WTC11 (cell line): ENCODE results near the gene COPS7A. TPM values are rescaled to one million over a fixed set of nuclear protein-coding genes. Genes with fewer than 3 reads are reported as not detected.

ENCODE experiments used
- AFF4 ChIP-seq: sonication (generic); formaldehyde crosslinking; IDR thresholded peaks from 2 replicates; pipeline ENCODE4 v1.8.1; 2023; ENCODE audit warnings: mild to moderate bottlenecking, missing genetic modification reagents, borderline replicate concordance
- ESRRA ChIP-seq: sonication (generic); formaldehyde crosslinking; IDR thresholded peaks from 2 replicates; pipeline ENCODE4 v1.8.1; 2022; ENCODE audit warnings: mild to moderate bottlenecking, missing genetic modification reagents, borderline replicate concordance
- ETV6 ChIP-seq: sonication (generic); formaldehyde crosslinking; IDR thresholded peaks from 2 replicates; pipeline ENCODE4 v1.8.1; 2022; ENCODE audit warnings: mild to moderate bottlenecking, missing genetic modification reagents
- FOXK1 ChIP-seq: sonication (generic); formaldehyde crosslinking; IDR thresholded peaks from 2 replicates; pipeline ENCODE4 v1.8.0; 2022; ENCODE audit warnings: mild to moderate bottlenecking, moderate library complexity, missing genetic modification reagents
- FOXP4 ChIP-seq: sonication (generic); formaldehyde crosslinking; IDR thresholded peaks from 2 replicates; pipeline ENCODE4 v1.8.0; 2022; ENCODE audit warnings: mild to moderate bottlenecking, missing genetic modification reagents
- GABPB1 ChIP-seq: sonication (generic); formaldehyde crosslinking; IDR thresholded peaks from 2 replicates; pipeline ENCODE4 v1.8.1; 2023; ENCODE audit warnings: mild to moderate bottlenecking, missing genetic modification reagents
- GTF2I ChIP-seq: fragments of 250-450 bp; sonication (Bioruptor Pico); conservative IDR thresholded peaks from 2 replicates; pipeline ENCODE4 v1.4.0; 2021; ENCODE audit warnings: mild to moderate bottlenecking
- IRF1 ChIP-seq: sonication (generic); formaldehyde crosslinking; IDR thresholded peaks from 2 replicates; pipeline ENCODE4 v1.8.0; 2023; ENCODE audit warnings: missing genetic modification reagents
- KAT7 ChIP-seq: sonication (generic); formaldehyde crosslinking; IDR thresholded peaks from 2 replicates; pipeline ENCODE4 v1.8.1; 2023; ENCODE audit warnings: missing genetic modification reagents, mild to moderate bottlenecking, borderline replicate concordance
- NR3C1 ChIP-seq: sonication (generic); formaldehyde crosslinking; conservative IDR thresholded peaks from 2 replicates; pipeline ENCODE4 v1.8.1; 2023; ENCODE audit warnings: low read depth, mild to moderate bottlenecking, missing genetic modification reagents
- PREB ChIP-seq: sonication (generic); formaldehyde crosslinking; IDR thresholded peaks from 2 replicates; pipeline ENCODE4 v1.8.1; 2022; ENCODE audit warnings: mild to moderate bottlenecking, missing genetic modification reagents, moderate library complexity, borderline replicate concordance
- RELA ChIP-seq: sonication (generic); formaldehyde crosslinking; IDR thresholded peaks from 2 replicates; pipeline ENCODE4 v1.8.1; 2022; ENCODE audit warnings: missing genetic modification reagents, mild to moderate bottlenecking, borderline replicate concordance
- RORB ChIP-seq: fragments of 250-450 bp; sonication (Bioruptor Pico); IDR thresholded peaks from 2 replicates; pipeline ENCODE4 v1.9.0; 2021; ENCODE audit warnings: mild to moderate bottlenecking
- SP1 ChIP-seq: sonication (generic); formaldehyde crosslinking; conservative IDR thresholded peaks from 2 replicates; pipeline ENCODE4 v1.8.1; 2022; ENCODE audit warnings: missing genetic modification reagents
- TEAD4 ChIP-seq: sonication (generic); formaldehyde crosslinking; IDR thresholded peaks from 2 replicates; pipeline ENCODE4 v1.8.0; 2022; ENCODE audit warnings: mild to moderate bottlenecking, missing genetic modification reagents
- TP53 ChIP-seq: sonication (generic); formaldehyde crosslinking; IDR thresholded peaks from 2 replicates; pipeline ENCODE4 v1.8.1; 2023; ENCODE audit warnings: mild to moderate bottlenecking, missing genetic modification reagents
- USF1 ChIP-seq: sonication (generic); formaldehyde crosslinking; IDR thresholded peaks from 2 replicates; pipeline ENCODE4 v1.8.0; 2022; ENCODE audit warnings: mild to moderate bottlenecking, missing genetic modification reagents
- ZBTB21 ChIP-seq: sonication (generic); formaldehyde crosslinking; IDR thresholded peaks from 2 replicates; pipeline ENCODE4 v1.8.1; 2023; ENCODE audit warnings: mild to moderate bottlenecking, missing genetic modification reagents, borderline replicate concordance
- ZNF232 ChIP-seq: sonication (generic); formaldehyde crosslinking; IDR thresholded peaks from 2 replicates; pipeline ENCODE4 v1.8.0; 2022; ENCODE audit warnings: mild to moderate bottlenecking, missing genetic modification reagents
- ZNF423 ChIP-seq: fragments of 250-450 bp; sonication (Bioruptor Pico); IDR thresholded peaks from 2 replicates; pipeline ENCODE4 v2.1.2; 2022; ENCODE audit warnings: mild to moderate bottlenecking, moderate library complexity
- ZNF425 ChIP-seq: fragments of 250-450 bp; sonication (Bioruptor Pico); conservative IDR thresholded peaks from 2 replicates; pipeline ENCODE4 v1.9.0; 2021; ENCODE audit warnings: mild to moderate bottlenecking
- total RNA-seq: library from RNA; stranded (reverse); gene quantifications from 3 replicates; pipeline ENCODE4 v1.2.3, GENCODE V29; 2021

COPS7A gene
- total RNA-seq, 1 experiment from 2014 or later: 41.4 TPM

- TF ChIP-seq PREB (CRISPR knock-in tag): no peak
- TF ChIP-seq NR3C1 (CRISPR knock-in tag): 0 out of 2 replicates have a peak, but pooled peaks have one; percentile 5
- no peak for TF ChIP-seq ZNF425 (CRISPR knock-in tag)
- no peak for TF ChIP-seq TEAD4 (CRISPR knock-in tag)
- TF ChIP-seq USF1 (CRISPR knock-in tag): no peak
- TF ChIP-seq GABPB1 (CRISPR knock-in tag): peak; percentile 80
- peak; percentile 66; the same call in 1 of the 2 replicates for TF ChIP-seq ESRRA (CRISPR knock-in tag)
- no peak for TF ChIP-seq ZNF232 (CRISPR knock-in tag)
- peak; percentile 39; the same call in 1 of the 2 replicates for TF ChIP-seq ZNF423 (CRISPR knock-in tag)
- peak; percentile 81 for TF ChIP-seq ETV6
- peak; percentile 70; the same call in 1 of the 2 replicates for TF ChIP-seq TP53 (CRISPR knock-in tag)
- peak; percentile 32; the same call in 1 of the 2 replicates for TF ChIP-seq IRF1 (CRISPR knock-in tag)
- TF ChIP-seq FOXP4 (CRISPR knock-in tag): peak; percentile 87
- TF ChIP-seq AFF4 (CRISPR knock-in tag): 0 out of 2 replicates have a peak, but pooled peaks have one; percentile 15
- TF ChIP-seq FOXK1 (CRISPR knock-in tag): peak; percentile 73; the same call in 1 of the 2 replicates
- peak; percentile 89 for TF ChIP-seq SP1 (CRISPR knock-in tag)
- TF ChIP-seq GTF2I (CRISPR knock-in tag): 0 out of 2 replicates have a peak, but pooled peaks have one; percentile 43
- TF ChIP-seq KAT7 (CRISPR knock-in tag): 0 out of 2 replicates have a peak, but pooled peaks have one; percentile 67
- peak; percentile 87 for TF ChIP-seq RELA (CRISPR knock-in tag)
- no peak for TF ChIP-seq RORB (CRISPR knock-in tag)
- TF ChIP-seq ZBTB21 (CRISPR knock-in tag): peak; percentile 82; the same call in 1 of the 2 replicates
Observed at GRCh38 chr12:6752921-6753771, 29.3 kb downstream of the COPS7A start, which contains the start of gene MLF2 (continued).
